ENCODE measurements around the gene DCLRE1B.
A peak's percentile ranks its signal among the peaks of the same experiment; 100 is the strongest.

Gene DCLRE1B

DNA sequence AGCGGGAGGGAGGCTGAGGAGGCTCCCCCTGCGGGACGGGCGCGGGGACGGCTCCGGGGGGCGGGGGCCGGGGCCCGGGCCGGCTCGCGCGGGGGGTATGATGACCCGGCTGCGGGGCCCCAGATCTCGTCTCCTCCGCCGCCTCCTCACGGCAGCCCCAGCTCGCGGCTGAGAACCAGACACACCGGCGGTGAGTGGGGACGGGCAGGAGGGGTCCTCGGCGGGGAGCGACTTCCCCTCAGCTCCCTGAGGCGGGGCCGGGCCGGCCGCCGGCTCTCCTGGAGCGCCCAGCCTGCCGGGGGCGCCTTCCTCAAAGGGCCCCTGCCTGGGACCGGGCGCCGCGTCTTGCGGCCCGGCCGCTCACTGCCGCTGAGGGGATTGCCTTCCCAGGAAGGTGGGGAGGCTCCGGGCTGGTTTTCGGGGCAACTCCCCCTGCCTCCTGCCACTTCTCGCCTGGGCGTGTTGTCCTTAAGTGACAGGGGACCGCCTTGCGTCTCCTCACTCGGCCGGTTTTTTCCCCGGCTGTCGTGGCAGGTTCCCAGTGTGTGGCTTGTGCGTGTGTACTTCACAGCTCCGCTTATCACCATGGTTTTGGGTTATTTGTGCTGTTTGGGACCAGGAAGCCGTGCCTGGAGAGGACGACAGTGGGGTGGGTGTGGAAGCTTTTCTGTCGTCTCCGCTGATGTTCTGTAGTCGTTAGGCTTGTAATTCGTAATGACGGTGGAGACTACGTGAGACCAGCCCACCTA is 24.8 kb downstream of the DCLRE1B start:
- peak; percentile 71 for ATAC-seq

DNA sequence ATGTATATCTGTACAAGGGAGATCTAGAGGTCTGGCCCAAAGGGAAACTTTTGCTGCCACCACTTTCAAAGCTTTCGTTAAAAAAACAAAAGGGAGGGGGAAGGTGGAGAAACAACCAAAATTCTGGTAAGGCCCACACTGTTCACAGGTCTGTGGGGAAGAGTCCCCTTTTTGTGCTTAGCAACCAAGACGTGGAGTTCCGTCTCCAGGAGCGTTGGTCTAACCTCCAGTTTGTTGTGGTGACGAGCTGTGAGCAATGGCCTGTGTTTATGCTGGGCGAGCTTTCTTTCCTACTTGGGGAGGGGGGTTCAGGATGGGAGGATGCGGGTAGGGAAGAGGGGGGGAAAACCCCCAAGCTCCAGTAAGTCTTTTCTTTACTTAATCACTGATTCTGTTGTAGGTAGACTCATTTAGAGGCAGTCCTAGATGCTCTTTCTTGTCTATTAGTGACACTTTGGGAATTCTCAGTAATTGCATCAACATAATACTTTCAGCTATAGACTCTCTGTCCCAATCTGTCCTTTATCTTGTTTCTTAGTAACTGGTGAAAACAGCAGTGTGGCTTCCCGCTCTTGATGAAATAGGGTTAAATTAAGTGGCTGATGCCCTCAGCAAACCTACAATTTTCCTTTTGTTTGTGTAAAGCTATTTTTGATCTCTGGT is 25.5 kb downstream of the DCLRE1B start:
- Mint-ChIP-seq H3K9me3 (no peaks in the 10 kb centered on the region), H3K4me3 (peak overlapping the region; percentile 91 to 95), H3K27ac (peak overlapping the region; percentile 99), H3K4me1 (peaks cover 56% of the 10 kb centered on the region), H3K27me3 (no peaks in the 10 kb centered on the region)
- DNase-seq (peak in 1 of 2 donors; percentile 87), ATAC-seq (peak; percentile 76)

More for the DNA sequence above, 24.8 kb downstream of the DCLRE1B start:
- H3K4me1 Mint-ChIP-seq = peaks cover 52% of the 10 kb centered on the region
- H3K4me3 Mint-ChIP-seq = peak overlapping the region; percentile 91 to 95
- no peaks in the 10 kb centered on the region for H3K27me3 Mint-ChIP-seq
- peak; percentile 83 to 88 for DNase-seq
- H3K27ac Mint-ChIP-seq = peak overlapping the region; percentile 99
- H3K9me3 Mint-ChIP-seq = no peaks in the 10 kb centered on the region

DNA sequence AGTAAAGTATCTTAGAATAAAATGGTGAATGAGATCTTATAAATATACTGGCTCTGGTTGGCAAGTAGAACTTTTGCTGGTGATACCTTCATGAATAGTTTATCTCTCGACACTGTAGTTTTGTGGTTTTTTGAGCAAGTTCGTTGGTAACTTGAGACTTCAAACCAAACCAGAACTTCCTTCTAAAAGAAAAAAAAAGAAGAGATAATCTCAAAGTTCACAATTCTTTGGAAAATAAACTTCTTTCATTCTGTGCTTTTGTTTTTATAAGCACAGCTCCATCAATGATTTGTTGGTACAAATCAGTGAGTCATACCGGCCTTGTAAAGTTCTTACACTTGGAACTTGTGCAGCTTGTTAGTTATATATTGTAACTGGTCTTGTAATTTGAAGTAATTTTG is 26.3 kb downstream of the DCLRE1B start:
- DNase-seq = no peak
- no peak for ATAC-seq
- peak overlapping the region; percentile 99 for H3K27ac Mint-ChIP-seq

DNA sequence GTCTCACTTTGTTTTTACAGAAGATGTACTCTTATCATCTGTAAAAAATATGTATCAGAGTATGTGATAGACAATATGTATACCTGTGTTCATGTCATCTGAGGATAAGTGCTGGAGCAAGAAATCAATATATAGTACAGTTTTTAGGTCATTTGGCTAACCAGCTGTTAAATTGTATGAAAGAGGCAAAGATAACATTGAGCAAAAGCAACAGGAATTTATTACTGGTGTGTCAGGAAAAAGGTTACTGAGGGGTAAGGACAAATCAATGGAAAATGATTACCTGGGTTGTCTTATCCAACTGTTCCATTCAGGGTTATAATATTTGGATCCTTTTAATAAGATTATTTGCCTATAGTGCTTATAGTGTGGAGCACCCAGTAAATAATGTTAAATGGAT is 28.9 kb downstream of the DCLRE1B start:
- peak overlapping the region; percentile 91 to 95 for H3K4me3 Mint-ChIP-seq
- no peaks in the 10 kb centered on the region for H3K27me3 Mint-ChIP-seq
- H3K4me1 Mint-ChIP-seq = peaks cover 78% of the 10 kb centered on the region
- ATAC-seq = no peak
- peak overlapping the region in 1 of 2 donors; percentile 48 for H3K27ac Mint-ChIP-seq
- DNase-seq = no peak
- no peaks in the 10 kb centered on the region for H3K9me3 Mint-ChIP-seq

More for the DNA sequence above, 26.3 kb downstream of the DCLRE1B start:
- Mint-ChIP-seq H3K4me1 (peaks cover 65% of the 10 kb centered on the region), H3K4me3 (peak overlapping the region; percentile 91 to 95), H3K27me3 (no peaks in the 10 kb centered on the region), H3K9me3 (no peaks in the 10 kb centered on the region)

DNA sequence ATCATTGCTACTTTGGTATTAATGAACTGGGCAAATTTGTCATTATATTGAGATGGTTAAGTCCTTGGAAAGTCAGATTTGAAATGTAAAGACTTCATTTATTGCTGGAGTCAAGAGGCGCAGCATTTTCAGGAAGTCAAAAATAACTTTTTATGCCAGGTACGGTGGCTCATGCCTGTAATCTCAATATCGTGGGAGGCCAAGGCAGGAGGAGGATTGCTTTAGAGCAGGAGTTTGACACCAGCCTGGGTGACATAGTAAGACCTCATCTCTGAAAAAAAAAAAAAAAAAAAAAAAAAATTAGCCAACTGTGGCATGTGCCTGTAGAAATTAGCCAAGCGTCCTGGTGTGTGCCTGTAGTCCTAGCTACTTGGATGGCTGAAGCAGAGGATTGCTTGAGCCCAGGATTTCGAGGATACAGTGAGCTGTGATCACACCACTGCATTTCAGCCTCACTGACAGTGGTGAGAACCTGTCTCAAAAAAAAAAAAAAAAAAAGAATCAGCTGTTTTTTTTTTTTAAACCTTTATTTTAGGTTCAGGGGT is 29.5 kb downstream of the DCLRE1B start:
- Mint-ChIP-seq H3K4me1 (peaks cover 84% of the 10 kb centered on the region), H3K9me3 (no peaks in the 10 kb centered on the region), H3K4me3 (peak overlapping the region; percentile 11 to 91), H3K27ac (no peak overlapping the region), H3K27me3 (no peaks in the 10 kb centered on the region)
- DNase-seq (no peak), ATAC-seq (no peak)

DNA sequence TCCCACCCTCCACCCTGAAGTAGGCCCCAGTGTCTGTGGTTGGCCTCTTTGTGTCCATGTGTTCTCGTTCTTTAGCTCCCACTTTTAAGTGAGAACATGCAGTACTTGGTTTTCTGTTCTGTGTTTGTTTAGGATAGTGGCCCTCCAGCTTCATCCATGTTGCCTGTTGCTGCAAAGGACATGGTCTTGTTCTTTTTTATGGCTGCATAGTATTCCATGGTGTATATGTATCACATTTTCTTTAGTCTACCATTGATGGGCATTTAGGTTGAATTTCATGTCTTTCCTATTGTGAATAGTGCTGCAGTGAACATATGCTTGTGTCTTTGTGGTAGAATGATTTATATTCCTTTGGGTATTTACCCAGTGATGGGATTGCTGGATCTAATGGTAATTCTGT is 30.1 kb downstream of the DCLRE1B start:
- no peaks in the 10 kb centered on the region for H3K9me3 Mint-ChIP-seq
- no peak overlapping the region for H3K27ac Mint-ChIP-seq
- peaks cover 90% of the 10 kb centered on the region for H3K4me1 Mint-ChIP-seq
- DNase-seq = no peak
- H3K27me3 Mint-ChIP-seq = no peaks in the 10 kb centered on the region
- ATAC-seq = no peak
- H3K4me3 Mint-ChIP-seq = no peak overlapping the region

DNA sequence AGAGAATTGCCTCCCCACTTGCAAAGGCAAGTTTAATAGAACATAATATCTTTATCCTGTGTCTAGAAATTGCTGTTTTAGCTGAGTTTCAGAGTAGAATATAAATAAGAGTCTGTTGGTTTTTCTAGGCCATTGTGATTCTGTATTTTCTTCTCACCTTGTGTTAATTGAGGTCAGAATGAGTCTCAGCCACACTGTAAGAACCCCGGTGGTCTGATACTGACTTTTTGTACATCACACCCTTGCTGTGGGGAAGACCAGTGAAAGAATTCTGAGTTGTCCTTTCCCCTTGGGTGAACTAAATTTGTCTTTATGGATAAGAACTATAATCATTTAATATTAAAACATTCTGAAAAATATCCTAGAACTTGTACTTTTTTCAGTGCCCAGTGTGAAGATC is 30.8 kb downstream of the DCLRE1B start:
- peak; percentile 53 for ATAC-seq
- peak overlapping the region in 1 of 2 donors; percentile 7 for H3K27ac Mint-ChIP-seq

DNA sequence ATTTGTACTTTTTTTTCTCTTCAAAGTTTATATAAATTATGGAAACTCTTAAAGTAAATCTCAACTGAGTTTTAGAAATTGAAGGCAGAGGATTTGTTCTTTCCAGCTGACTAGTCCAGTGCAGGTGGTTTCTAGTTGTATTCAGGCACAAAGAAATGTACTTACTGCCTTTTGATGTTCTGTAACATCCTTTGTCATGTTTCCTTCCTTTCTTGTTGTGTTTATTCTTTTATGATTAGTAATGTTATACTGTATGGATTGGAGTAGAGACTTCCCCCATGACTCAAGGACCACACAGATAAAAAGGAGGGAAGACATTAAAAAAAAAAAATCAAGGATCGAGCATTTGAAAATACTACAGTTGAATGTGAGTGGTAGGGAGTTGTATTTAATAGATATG is 32.0 kb downstream of the DCLRE1B start:
- H3K9me3 Mint-ChIP-seq = no peaks in the 10 kb centered on the region
- H3K4me1 Mint-ChIP-seq = peaks cover 90% of the 10 kb centered on the region
- H3K4me3 Mint-ChIP-seq = peak overlapping the region; percentile 41
- no peak for ATAC-seq
- no peaks in the 10 kb centered on the region for H3K27me3 Mint-ChIP-seq
- DNase-seq = no peak
- peak overlapping the region; percentile 3 to 82 for H3K27ac Mint-ChIP-seq

More for the DNA sequence above, 30.8 kb downstream of the DCLRE1B start:
- Mint-ChIP-seq H3K4me1 (peaks cover 94% of the 10 kb centered on the region), H3K27me3 (no peaks in the 10 kb centered on the region), H3K4me3 (peak overlapping the region; percentile 22 to 64), H3K9me3 (no peaks in the 10 kb centered on the region)
- peak in 1 of 2 donors; percentile 26 for DNase-seq

DNA sequence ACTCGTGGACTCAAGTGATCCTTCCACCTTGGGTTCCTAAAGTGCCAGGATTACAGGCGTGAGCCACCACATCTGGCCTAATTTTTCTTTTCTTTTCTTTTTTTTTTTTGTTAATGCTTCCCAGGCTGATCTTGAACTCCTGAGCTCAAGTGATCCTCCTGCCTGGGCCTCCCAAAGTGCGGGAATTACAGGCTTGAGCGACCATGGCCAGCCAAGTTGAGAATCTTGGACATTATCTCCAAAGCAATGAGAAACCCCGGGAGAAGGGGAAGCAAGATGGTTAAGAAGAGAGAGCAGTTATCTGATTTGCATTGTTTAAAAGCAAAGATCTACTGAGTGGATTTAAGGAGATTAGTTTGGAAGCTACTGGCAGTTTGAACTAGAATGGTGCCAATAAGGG is 33.1 kb downstream of the DCLRE1B start:
- peak overlapping the region; percentile 44 to 50 for H3K4me3 Mint-ChIP-seq
- peaks cover 2 to 3% of the 10 kb centered on the region in 2 donors for H3K9me3 Mint-ChIP-seq
- no peaks in the 10 kb centered on the region for H3K27me3 Mint-ChIP-seq
- H3K27ac Mint-ChIP-seq = peak overlapping the region; percentile 15 to 49
- peaks cover 86% of the 10 kb centered on the region for H3K4me1 Mint-ChIP-seq
- DNase-seq (no peak), ATAC-seq (no peak)

DNA sequence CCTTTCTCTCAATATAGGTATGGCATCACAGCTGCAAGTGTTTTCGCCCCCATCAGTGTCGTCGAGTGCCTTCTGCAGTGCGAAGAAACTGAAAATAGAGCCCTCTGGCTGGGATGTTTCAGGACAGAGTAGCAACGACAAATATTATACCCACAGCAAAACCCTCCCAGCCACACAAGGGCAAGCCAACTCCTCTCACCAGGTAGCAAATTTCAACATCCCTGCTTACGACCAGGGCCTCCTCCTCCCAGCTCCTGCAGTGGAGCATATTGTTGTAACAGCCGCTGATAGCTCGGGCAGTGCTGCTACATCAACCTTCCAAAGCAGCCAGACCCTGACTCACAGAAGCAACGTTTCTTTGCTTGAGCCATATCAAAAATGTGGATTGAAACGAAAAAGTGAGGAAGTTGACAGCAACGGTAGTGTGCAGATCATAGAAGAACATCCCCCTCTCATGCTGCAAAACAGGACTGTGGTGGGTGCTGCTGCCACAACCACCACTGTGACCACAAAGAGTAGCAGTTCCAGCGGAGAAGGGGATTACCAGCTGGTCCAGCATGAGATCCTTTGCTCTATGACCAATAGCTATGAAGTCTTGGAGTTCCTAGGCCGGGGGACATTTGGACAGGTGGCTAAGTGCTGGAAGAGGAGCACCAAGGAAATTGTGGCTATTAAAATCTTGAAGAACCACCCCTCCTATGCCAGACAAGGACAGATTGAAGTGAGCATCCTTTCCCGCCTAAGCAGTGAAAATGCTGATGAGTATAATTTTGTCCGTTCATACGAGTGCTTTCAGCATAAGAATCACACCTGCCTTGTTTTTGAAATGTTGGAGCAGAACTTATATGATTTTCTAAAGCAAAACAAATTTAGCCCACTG is 35.5 kb downstream of the DCLRE1B start:
- peak overlapping the region; percentile 64 to 85 for H3K27ac Mint-ChIP-seq
- H3K9me3 Mint-ChIP-seq = peaks cover 4 to 6% of the 10 kb centered on the region in 2 donors
- peaks cover 85% of the 10 kb centered on the region for H3K4me1 Mint-ChIP-seq
- ATAC-seq = peak; percentile 93
- peak; percentile 73 to 85 for DNase-seq
- H3K27me3 Mint-ChIP-seq = no peaks in the 10 kb centered on the region
- H3K4me3 Mint-ChIP-seq = peak overlapping the region; percentile 71 to 88

DNA sequence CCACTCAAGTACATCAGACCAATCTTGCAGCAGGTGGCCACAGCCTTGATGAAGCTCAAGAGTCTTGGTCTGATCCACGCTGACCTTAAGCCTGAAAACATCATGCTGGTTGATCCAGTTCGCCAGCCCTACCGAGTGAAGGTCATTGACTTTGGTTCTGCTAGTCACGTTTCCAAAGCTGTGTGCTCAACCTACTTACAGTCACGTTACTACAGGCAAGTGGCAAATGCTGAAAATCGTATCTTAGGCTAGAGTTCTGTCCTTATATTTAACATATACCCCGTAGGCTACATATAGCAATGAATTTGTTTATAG is 36.1 kb downstream of the DCLRE1B start:
- Mint-ChIP-seq H3K27ac (peak overlapping the region in 1 of 2 donors; percentile 85), H3K9me3 (peaks cover 4 to 6% of the 10 kb centered on the region in 2 donors), H3K27me3 (no peaks in the 10 kb centered on the region), H3K4me3 (peak overlapping the region; percentile 71 to 88), H3K4me1 (peaks cover 85% of the 10 kb centered on the region)
- ATAC-seq (no peak), DNase-seq (no peak)

DNA sequence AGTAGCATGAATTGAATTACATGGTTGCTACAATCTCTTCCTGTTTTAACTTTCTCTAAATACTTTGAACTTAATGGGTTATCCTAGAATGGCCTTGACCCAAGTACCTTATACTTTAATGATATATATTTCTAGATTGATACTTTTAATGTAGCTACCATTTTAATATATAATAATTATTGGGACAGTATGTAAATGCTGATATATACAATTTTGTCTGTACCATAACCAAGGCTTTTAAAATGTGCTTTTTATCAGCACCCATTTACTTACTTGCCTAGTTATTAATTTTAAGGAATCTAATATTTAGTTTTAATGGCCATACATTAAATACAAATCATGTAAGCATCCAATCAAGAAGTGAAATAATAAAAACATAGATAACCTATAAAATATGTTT is 37.4 kb downstream of the DCLRE1B start:
- Mint-ChIP-seq H3K4me1 (peaks cover 85% of the 10 kb centered on the region), H3K27me3 (no peaks in the 10 kb centered on the region), H3K4me3 (no peak overlapping the region), H3K27ac (no peak overlapping the region), H3K9me3 (peaks cover 4 to 6% of the 10 kb centered on the region in 2 donors)
- DNase-seq = no peak
- no peak for ATAC-seq

DNA sequence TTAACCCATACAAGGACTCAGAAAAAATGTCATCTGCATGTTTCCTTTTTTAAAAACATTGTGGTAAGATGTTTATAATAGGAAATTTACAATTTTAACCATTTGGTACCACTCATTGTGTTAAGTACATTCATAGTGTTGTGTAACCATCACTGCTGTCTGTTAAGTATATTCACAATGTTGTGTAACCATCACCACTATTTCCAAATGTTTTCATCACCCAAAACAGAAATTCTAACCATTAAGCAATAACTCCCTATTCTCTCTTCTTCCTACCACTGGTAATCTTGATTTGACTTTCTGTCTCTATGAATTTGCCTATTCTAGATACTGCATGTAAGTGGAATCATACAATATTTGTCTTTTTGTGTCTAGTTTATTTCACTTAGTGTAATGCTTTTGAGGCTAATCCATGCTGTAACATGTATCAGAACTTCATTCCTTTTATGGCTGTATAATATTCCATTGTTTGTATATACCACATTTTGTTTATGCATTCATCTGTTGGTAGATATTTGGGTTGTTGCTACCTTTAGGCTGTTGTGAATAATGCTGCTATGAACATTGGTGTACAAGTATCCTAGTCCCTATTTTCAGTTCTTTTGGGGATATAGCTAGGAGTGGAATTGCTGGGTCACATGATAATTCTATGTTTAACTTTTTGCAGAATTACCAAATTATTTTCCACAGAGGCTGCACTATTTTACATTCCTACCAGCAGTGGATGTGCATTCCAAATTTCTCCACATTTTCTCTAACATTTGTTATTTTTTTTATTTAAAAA is 38.1 kb downstream of the DCLRE1B start:
- H3K4me1 Mint-ChIP-seq = peaks cover 85% of the 10 kb centered on the region
- no peak overlapping the region for H3K4me3 Mint-ChIP-seq
- H3K9me3 Mint-ChIP-seq = peaks cover 4 to 6% of the 10 kb centered on the region in 2 donors
- H3K27ac Mint-ChIP-seq = no peak overlapping the region
- ATAC-seq = no peak
- H3K27me3 Mint-ChIP-seq = no peaks in the 10 kb centered on the region
- DNase-seq = no peak

DNA sequence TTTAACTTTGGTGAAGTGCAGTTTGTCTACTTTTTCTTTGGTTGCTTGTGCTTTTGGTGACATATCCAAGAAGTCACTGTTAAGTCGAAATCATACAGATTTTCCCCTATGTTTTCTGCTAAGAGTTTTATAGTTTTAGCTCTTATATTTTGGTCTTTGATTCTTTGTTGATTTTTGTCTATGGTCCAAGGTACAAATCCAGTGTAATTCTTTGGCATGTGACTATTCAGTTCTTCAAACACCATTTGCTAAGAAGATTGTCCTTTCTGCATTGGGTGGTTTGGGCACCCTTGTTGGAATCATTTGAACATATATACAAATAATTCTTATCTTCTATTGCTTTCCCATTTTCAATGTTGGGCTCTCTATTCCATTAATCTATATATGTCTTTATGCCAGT is 40.2 kb downstream of the DCLRE1B start:
- peaks cover 4 to 6% of the 10 kb centered on the region in 2 donors for H3K9me3 Mint-ChIP-seq
- ATAC-seq (no peak), DNase-seq (no peak)
- peaks cover 82% of the 10 kb centered on the region for H3K4me1 Mint-ChIP-seq
- H3K27ac Mint-ChIP-seq = peak overlapping the region in 1 of 2 donors; percentile 52
- H3K27me3 Mint-ChIP-seq = no peaks in the 10 kb centered on the region
- no peak overlapping the region for H3K4me3 Mint-ChIP-seq

DNA sequence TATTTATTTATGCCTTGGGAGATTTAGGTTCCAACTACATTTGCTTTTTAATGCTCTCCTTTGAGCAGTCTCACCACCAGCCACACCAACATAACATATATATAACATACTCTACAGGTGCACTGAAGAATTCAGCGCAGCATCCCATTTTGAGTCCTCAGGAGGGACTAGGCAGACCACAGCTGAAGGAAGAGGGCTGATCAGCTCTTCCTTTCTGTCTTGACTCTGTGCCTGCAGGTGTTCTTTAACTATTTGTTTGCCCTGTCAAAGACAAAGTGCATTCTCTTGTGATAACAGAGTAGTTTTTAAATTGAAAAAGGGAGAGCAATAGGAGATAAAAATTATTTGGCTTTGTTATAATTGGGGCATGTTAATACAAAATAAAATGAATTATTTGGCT is 41.0 kb downstream of the DCLRE1B start:
- Mint-ChIP-seq H3K4me1 (peaks cover 78% of the 10 kb centered on the region), H3K27me3 (no peaks in the 10 kb centered on the region), H3K4me3 (peak overlapping the region; percentile 22 to 67), H3K9me3 (peaks cover 4 to 6% of the 10 kb centered on the region in 2 donors), H3K27ac (peak overlapping the region; percentile 60 to 69)
- no peak for DNase-seq
- ATAC-seq = no peak

All from stimulated activated naive CD8-positive, alpha-beta T cell treated with anti-CD3 and anti-CD28 coated beads, Interleukin-15, amount 100 ng/mL, for 72 hours (primary cell).